ENCODE data around the gene OBI1.

DNA sequence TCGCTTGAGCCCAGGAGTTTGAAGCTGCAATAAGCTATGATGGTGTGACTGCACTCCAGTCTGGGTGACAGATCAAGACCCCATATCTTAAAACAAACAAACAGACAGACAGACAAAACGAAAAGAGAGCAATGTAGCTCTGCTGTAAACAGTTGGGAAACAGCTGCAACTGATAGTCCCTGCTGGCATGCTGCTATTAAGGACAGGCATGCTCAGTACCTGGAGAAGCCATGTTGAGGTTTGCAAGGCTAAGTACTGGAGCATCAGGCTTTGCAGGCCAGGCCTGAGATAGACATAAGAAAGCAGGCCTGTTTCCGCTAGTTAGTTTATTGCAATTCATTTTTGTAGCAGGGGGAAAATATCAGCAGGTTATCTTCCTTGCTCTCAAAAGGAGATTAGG is 16.2 kb upstream of the OBI1 start:
- TF ChIP-seq, protein P1, sequence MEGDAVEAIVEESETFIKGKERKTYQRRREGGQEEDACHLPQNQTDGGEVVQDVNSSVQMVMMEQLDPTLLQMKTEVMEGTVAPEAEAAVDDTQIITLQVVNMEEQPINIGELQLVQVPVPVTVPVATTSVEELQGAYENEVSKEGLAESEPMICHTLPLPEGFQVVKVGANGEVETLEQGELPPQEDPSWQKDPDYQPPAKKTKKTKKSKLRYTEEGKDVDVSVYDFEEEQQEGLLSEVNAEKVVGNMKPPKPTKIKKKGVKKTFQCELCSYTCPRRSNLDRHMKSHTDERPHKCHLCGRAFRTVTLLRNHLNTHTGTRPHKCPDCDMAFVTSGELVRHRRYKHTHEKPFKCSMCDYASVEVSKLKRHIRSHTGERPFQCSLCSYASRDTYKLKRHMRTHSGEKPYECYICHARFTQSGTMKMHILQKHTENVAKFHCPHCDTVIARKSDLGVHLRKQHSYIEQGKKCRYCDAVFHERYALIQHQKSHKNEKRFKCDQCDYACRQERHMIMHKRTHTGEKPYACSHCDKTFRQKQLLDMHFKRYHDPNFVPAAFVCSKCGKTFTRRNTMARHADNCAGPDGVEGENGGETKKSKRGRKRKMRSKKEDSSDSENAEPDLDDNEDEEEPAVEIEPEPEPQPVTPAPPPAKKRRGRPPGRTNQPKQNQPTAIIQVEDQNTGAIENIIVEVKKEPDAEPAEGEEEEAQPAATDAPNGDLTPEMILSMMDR (IDR thresholded peaks at IDR 0.05 in 8 of 11, conservative IDR thresholded peaks at IDR 0.05 in 3 of 11) = no peak
- no peak for TF ChIP-seq POLR2AphosphoS5 (IDR thresholded peaks at IDR 0.05)
